Measurements from ENCODE around the gene KRTAP6-3.

The KRTAP6-3 gene, protein sequence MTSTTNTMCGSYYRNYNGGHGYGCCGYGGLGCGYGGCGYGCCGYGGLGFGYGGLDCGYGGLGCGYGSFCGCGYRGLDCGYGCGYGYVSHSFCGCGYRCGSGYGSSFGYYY

GRCh38 chr21:30592140-30592539, at the start of gene KRTAP6-3:
Gene KRTAP6-3, plus strand, starts transcription at chr21:30592440. Its CDS starts 6 bp downstream, at chr21:30592446.
- DNase-seq, result no peak

GRCh38 chr21:30552782-30553181, 39.5 kb upstream of the KRTAP6-3 start:
- no peak for DNase-seq

DNA sequence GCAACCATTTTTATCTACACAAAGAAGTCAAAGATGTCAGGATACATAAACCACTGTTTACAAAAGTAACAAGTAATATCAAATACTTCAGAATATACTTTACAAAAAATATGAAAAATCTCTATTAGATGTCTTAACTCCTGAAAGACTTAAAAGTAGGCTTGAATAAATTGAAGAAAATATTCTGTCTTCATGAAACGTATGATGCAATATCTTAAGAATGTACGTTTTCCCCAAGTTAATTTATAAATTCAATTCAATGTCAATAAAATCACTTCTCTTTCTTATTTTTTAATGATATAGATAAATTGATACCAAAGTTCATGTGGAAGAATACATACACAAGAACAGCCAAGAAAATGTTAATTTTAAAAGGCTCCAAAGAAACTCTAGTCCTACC, 37.1 kb upstream of the KRTAP6-3 start:
- DNase-seq, result no peak

DNA sequence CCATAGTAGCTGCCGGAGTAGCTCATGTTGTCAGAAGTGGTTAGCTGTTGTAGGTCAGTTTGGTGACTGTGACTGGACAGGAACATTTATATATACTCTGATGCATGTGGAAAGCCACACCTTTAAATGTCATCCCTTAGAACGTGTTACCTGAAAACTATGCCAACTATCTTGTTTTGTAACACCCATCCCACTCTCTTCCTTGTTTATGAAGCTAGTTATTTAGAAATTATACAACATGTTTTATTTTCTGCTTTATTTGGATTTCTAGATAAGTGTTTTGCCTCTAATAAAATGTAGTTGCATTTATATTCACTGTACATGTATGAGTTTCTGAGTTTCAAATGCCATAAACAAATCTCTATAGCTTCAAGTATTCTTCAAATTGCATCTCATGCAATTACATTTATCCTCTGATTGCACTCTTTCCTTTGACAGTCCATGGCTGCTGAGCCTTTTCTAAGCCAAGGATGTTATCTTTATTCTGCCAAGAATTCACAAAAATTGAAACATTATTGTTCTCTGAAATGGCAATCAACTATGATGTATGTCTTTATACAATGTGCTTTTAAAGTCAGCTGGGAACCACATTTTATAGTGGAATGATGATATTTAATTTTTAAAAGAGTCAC, 30.9 kb upstream of the KRTAP6-3 start, which contains the start of gene KRTAP19-7:
TSS of gene KRTAP19-7 (minus strand) at position 51 of the 632 bp plus-strand sequence. CDS start at position 26, 25 bp downstream.
- no peak for DNase-seq

DNA sequence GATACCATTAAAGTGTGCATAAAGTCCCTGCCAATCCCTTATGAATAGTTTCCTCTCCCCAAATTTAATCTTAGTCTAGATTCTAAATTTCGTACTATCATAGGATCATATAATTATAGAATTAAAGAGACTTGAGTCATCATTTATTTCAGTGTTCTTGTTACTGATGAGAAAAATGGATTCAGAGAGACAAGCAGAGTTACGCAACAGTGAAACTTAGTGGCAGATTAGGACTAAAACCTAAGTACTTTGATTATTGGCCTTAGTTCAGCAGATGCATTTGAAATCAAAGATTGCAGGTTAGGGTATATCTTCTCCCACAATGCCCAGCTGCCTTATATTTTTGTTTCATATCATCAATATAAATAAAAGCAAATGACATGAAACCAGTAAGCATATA, 30.3 kb upstream of the KRTAP6-3 start:
- no peak for DNase-seq

- no peak for DNase-seq
These were observed 29.2 kb upstream of the KRTAP6-3 start for GRCh38 chr21:30563072-30563471.

DNA sequence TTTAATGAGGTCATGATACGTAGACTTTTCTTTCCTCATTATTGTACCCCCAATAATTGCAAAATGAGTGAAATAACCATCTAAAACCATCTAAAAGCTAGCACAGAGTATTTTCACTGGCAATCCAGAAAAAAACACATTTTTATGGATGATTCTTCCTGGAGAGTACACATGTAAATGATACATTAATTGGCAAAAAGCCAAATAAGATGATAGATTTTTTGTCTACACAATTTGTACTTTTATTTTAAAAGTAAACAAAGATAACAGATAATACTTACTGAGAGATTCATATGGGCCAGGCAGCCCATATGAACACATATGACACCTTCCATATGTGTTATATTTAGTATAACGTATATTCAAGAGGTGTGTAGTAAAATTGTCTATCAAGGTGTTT, 28.6 kb upstream of the KRTAP6-3 start:
- no peak for DNase-seq

- DNase-seq, result no peak
These were observed 24.6 kb upstream of the KRTAP6-3 start for GRCh38 chr21:30567617-30568016.

DNA sequence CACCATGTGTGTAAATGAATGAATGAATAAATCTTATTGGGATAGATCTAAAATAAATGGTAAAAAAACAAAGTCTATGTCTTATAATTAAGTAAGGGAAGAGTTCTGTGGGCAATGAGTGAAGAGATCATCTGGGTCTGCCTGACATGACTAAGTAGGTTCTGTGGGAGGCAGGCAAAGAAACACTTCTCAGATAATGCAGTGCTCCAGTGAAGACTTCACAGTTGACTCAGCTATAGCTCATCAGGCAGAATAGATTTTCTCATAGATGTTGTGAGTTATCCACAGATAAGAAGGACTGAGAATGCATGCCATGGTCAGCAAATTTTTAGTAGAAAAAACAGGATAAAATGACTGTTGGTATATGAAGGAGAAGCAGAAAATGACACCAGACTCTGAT, 14.5 kb upstream of the KRTAP6-3 start:
- no peak for DNase-seq

DNA sequence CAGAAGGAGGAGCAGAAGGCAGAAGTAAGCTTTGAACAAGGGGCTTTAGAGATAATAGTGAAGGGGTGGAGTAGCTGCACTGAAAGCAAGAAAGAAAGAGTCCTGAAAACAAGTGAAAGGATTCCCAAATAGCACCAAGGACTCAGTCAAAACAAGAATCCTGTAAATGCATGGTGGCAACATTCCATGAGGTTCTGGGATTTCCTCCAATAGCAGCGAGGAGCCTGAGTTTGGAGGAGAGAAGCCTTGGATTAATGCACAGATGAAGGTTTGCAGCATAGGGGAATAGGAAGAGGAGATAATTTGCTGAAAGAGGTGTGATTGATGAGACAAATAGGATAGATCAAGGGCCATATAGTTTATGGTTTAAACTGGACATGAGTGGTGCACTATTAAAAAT, 12.9 kb upstream of the KRTAP6-3 start:
- no peak for DNase-seq

- DNase-seq, result no peak
These were observed 12.1 kb upstream of the KRTAP6-3 start for GRCh38 chr21:30580132-30580531.

- no peak for DNase-seq
These were observed 9.4 kb upstream of the KRTAP6-3 start for GRCh38 chr21:30582870-30583269.

GRCh38 chr21:30590297-30590696, 1.9 kb upstream of the KRTAP6-3 start, which contains the start of gene KRTAP22-2:
Gene KRTAP22-2, minus strand, starts transcription at chr21:30590397.
- no peak for DNase-seq

DNA sequence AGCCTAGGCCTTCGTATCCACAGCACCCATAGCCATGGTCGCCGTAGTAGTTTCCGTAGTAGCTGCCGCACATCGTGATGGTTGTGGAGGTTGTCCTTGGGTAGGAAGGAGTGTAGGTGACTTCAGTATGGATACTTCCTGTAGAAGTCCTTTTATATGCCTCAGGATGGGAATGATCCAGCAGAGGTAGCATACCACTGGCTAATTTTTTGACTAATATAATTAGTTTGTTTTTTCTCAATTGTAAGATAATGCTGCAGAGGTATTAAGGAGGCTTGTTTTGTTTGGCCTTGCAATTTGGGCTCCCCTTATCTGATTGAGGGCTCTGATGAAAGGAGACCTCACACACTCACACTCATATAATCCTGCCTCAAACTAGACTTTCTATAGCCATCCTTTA, 6.6 kb downstream of the KRTAP6-3 start, which contains the start of gene KRTAP6-2:
TSS of gene KRTAP6-2 (minus strand) at position 101 of the 400 bp plus-strand sequence. CDS start at position 73, 28 bp downstream.
- no peak for DNase-seq

- DNase-seq, result no peak
These were observed 8.5 kb downstream of the KRTAP6-3 start, which contains the start of gene KRTAP22-1 for GRCh38 chr21:30600787-30601186. Gene KRTAP22-1, plus strand, starts transcription at chr21:30601087.

- no peak for DNase-seq
These were observed 13.7 kb downstream of the KRTAP6-3 start for GRCh38 chr21:30605968-30606367.

GRCh38 chr21:30612132-30612531, 19.9 kb downstream of the KRTAP6-3 start:
- no peak for DNase-seq

- DNase-seq, result no peak
These were observed 21.6 kb downstream of the KRTAP6-3 start, which contains the start of gene KRTAP6-1 for GRCh38 chr21:30613836-30614235. Gene KRTAP6-1, minus strand, starts transcription at chr21:30613930. Its CDS starts 26 bp downstream, at chr21:30613904.

DNA sequence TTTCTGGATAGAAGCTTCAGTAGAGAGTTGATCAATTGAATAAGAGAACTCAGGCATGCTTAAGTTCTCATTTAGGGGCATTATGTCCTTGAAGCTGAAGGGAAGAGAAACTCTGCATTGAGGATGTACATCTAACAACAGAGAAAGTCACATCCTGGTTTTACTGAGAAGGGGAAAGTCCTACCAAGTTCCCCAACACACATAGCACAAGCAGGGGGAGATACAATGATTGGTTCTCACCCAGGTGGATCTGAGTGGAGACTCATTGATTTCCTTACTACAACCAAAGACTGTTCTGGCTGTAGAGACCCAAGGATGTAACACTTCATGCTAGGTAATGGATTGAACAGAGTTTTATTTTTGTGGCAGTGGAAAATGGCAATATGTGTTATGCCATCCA, 23.0 kb downstream of the KRTAP6-3 start:
- no peak for DNase-seq

GRCh38 chr21:30616125-30616524, 23.9 kb downstream of the KRTAP6-3 start, which contains the start of gene KRTAP20-1:
Gene KRTAP20-1, plus strand, starts transcription at chr21:30616425. Its CDS starts 30 bp downstream, at chr21:30616455.
- DNase-seq, result no peak

DNA sequence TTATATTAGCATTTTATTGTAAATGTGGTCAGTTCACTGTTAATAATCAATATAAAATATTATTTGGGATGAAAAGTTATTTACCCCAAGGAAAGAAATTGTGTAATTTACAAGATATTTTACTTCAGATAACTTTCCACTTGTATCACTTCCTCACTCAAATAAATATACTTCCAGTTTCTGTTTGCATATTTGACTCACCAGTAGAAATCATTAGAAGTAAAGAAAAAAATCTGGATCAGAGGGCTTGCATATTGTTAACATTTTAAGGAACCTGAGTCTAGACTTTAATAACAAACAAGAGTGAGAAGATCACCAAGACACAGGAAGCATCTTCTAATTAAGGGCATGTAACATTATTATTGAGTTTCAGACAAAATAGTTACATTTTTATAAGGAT, 27.8 kb downstream of the KRTAP6-3 start:
- no peak for DNase-seq

DNA sequence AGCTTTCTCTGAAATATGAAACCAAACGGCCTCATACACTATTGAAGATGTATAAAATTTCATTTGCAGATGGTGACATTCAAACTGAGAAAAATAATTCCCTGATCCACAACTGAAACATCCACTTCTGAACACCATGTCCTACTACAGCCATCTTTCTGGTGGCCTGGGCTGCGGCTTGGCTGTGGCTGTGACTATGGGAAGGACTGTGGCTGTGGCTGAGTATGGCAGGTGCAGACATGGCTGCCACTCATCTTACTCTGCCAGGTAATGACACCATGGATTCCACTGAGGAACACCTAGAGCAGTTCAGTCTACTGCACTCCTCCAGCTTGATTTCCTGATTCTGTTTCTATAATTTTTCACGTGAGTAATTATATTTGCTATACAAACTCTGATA, 28.3 kb downstream of the KRTAP6-3 start, which contains the start of gene KRTAP20-4:
TSS of gene KRTAP20-4 (plus strand) at position 106 of the 400 bp plus-strand sequence.
- DNase-seq, result no peak

DNA sequence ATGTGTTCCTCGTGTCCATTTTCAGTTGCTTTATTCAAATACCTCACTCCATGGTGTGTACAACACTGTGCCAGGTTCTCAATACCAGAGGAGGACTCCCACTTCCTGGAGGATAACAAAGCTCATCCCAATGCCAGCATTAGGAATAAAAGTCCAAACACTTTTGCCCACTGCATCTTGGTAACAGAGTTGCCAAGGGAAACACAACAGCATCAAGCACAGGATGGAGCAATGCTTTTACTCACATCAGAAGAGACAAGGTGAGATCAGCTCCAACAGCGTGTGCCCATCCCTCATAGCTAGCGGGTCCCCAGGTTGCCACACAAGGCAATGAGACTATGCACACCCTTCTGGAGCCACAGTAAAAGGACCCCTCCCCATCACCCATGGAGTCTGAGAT, 31.1 kb downstream of the KRTAP6-3 start:
- no peak for DNase-seq

DNA sequence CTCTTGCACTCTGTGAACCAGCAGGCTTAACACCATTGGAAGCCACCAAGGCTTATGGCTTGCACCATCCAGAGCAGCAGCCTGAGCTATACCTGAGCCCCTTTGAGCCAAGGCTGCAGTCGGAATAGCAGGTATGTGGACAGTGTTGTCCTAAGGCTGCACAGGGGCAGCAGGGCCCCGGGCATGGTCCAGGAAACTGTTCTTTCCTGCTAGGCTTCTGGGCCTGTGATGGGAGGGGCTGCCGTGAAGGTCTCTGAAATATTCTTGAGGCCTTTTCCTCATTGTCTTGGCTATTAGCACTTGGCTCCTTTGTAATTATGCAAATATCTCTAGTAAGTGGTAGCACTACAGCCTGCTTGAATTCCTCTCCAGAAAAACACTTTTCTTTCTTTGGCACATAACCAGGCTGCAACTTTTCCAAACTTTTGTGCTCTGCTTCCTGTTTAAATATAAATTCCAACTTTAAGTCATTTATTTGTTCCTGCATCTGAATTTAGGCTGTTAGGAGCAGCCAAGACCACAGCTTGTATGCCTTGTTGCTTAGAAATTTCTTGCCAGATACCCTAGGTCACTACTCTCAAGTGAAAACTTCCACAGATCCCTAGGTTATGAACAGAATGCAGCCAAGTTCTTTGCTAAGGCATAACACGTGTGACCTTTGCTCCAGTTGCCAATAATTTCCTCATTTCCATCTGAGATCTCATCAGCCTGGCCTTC, 33.4 kb downstream of the KRTAP6-3 start:
- DNase-seq, result no peak

Data from NCI-H1048 (cell line).